Endothelial cell (in vitro differentiated cells): ENCODE measurements around the gene MUC22. TPM values are rescaled to one million over a fixed set of nuclear protein-coding genes. Genes with fewer than 3 reads are reported as not detected.
"Not testable (repeated sequence)": the region's sequence is repeated elsewhere in the genome, so short reads cannot be mapped to it uniquely, and the experiment has no call there.

Experiments used
- DNase-seq: peaks from one replicate; pipeline ENCODE4 v3.0.0; 2021; ENCODE audit warnings: low spot score
- H3K27ac Mint-ChIP-seq: one replicate; pipeline ENCODE4 v1.8.0; 2021; ENCODE audit warnings: mixed read lengths, inconsistent platforms; ENCODE audit not compliant: unreplicated experiment
- H3K27me3 Mint-ChIP-seq: one replicate; pipeline ENCODE4 v1.8.0; 2021; ENCODE audit warnings: mild to moderate bottlenecking, moderate library complexity, mixed read lengths, inconsistent platforms; ENCODE audit not compliant: unreplicated experiment
- H3K36me3 Mint-ChIP-seq: one replicate; pipeline ENCODE4 v1.8.0; 2021; ENCODE audit warnings: mild to moderate bottlenecking, low read depth, mixed read lengths, inconsistent platforms; ENCODE audit not compliant: unreplicated experiment
- H3K4me1 Mint-ChIP-seq: one replicate; pipeline ENCODE4 v1.8.0; 2021; ENCODE audit warnings: mild to moderate bottlenecking, mixed read lengths, inconsistent platforms; ENCODE audit not compliant: unreplicated experiment
- H3K4me3 Mint-ChIP-seq: one replicate; pipeline ENCODE4 v1.8.0; 2021; ENCODE audit warnings: mild to moderate bottlenecking, mixed read lengths, inconsistent platforms; ENCODE audit not compliant: unreplicated experiment
- H3K9me3 Mint-ChIP-seq: one replicate; pipeline ENCODE4 v1.8.0; 2021; ENCODE audit warnings: mixed read lengths, inconsistent platforms; ENCODE audit not compliant: unreplicated experiment
- CTCF ChIP-seq: fragments of 200-600 bp; sonication (generic); IDR thresholded peaks from one replicate; pipeline ENCODE4 v1.5.0; 2021; ENCODE audit warnings: antibody characterized with exemption; ENCODE audit not compliant: unreplicated experiment
- total RNA-seq: library from RNA; stranded (reverse); fragmentation: NEBNext Ultra II Directional; extraction: Animal tissue kit (Norgen Biotek cat#: 25700); gene quantifications from one replicate; pipeline ENCODE4 v1.2.1, GENCODE V29; 2021; ENCODE audit not compliant: unreplicated experiment

MUC22 gene
- total RNA-seq, 1 donor from 2014 or later: not detected

- H3K27ac Mint-ChIP-seq: no peak overlapping the region
- H3K4me3 Mint-ChIP-seq: no peak overlapping the region
- no peaks in the 10 kb centered on the region for H3K9me3 Mint-ChIP-seq
- H3K27me3 Mint-ChIP-seq: peaks cover 5% of the 10 kb centered on the region
- no peaks in the 10 kb centered on the region for H3K4me1 Mint-ChIP-seq
- no peak for TF ChIP-seq CTCF
- no peak for DNase-seq
- no peaks in the 10 kb centered on the region for H3K36me3 Mint-ChIP-seq
These were observed 37.8 kb downstream of the MUC22 start for GRCh38 chr6:31048099-31048498.

- H3K4me1 Mint-ChIP-seq: no peaks in the 10 kb centered on the region
- TF ChIP-seq CTCF: no peak
- no peak for DNase-seq
- no peaks in the 10 kb centered on the region for H3K9me3 Mint-ChIP-seq
- H3K27me3 Mint-ChIP-seq: peaks cover 3% of the 10 kb centered on the region
- H3K4me3 Mint-ChIP-seq: no peak overlapping the region
- no peak overlapping the region for H3K27ac Mint-ChIP-seq
- no peaks in the 10 kb centered on the region for H3K36me3 Mint-ChIP-seq
These were observed 39.2 kb downstream of the MUC22 start for GRCh38 chr6:31049518-31049917.

GRCh38 chr6:31053187-31053586 is 42.9 kb downstream of the MUC22 start:
- not testable (repeated sequence) for DNase-seq, H3K4me1 Mint-ChIP-seq, H3K4me3 Mint-ChIP-seq, H3K27me3 Mint-ChIP-seq, H3K27ac Mint-ChIP-seq, H3K36me3 Mint-ChIP-seq, H3K9me3 Mint-ChIP-seq

GRCh38 chr6:31053873-31054272 is 43.6 kb downstream of the MUC22 start:
- Mint-ChIP-seq H3K27me3 (no peaks in the 10 kb centered on the region), H3K4me3 (no peak overlapping the region), H3K9me3 (no peaks in the 10 kb centered on the region), H3K4me1 (peaks cover 5% of the 10 kb centered on the region), H3K27ac (no peak overlapping the region), H3K36me3 (no peaks in the 10 kb centered on the region)
- no peak for DNase-seq
- no peak for TF ChIP-seq CTCF

- Mint-ChIP-seq H3K27me3 (no peaks in the 10 kb centered on the region), H3K4me1 (peaks cover 5% of the 10 kb centered on the region), H3K27ac (no peak overlapping the region), H3K4me3 (no peak overlapping the region), H3K36me3 (no peaks in the 10 kb centered on the region), H3K9me3 (no peaks in the 10 kb centered on the region)
- no peak for DNase-seq
- TF ChIP-seq CTCF: no peak
These were observed 45.2 kb downstream of the MUC22 start for GRCh38 chr6:31055441-31055840.
